ENCODE results near the gene LHX4.

LHX4 gene

GRCh38 chr1:180282401-180283044 lies 52.5 kb downstream of the LHX4 start:
- TF ChIP-seq CTCF (IDR thresholded peaks at IDR 0.05; ENCODE audit: low read depth, low read length): no peak
- H3K4me3 ChIP-seq (ENCODE audit: low read depth, low read length): no peak overlapping the region

GRCh38 chr1:180283098-180283497 lies 53.0 kb downstream of the LHX4 start:
- no peak overlapping the region for H3K4me3 ChIP-seq (ENCODE audit: low read depth, low read length)
- no peak for TF ChIP-seq CTCF (IDR thresholded peaks at IDR 0.05; ENCODE audit: low read depth, low read length)

- TF ChIP-seq CTCF (IDR thresholded peaks at IDR 0.05; ENCODE audit: low read depth, low read length): no peak
- no peak overlapping the region for H3K4me3 ChIP-seq (ENCODE audit: low read depth, low read length)
Observed at GRCh38 chr1:180286417-180286816, 56.4 kb downstream of the LHX4 start.

- H3K4me3 ChIP-seq (ENCODE audit: low read depth, low read length): no peak overlapping the region
- TF ChIP-seq CTCF (IDR thresholded peaks at IDR 0.05; ENCODE audit: low read depth, low read length): no peak
Observed at GRCh38 chr1:180287988-180288705, 58.1 kb downstream of the LHX4 start.

- H3K4me3 ChIP-seq (ENCODE audit: low read depth, low read length): no peak overlapping the region
- no peak for TF ChIP-seq CTCF (IDR thresholded peaks at IDR 0.05; ENCODE audit: low read depth, low read length)
Observed at GRCh38 chr1:180288940-180289339, 58.9 kb downstream of the LHX4 start.

GRCh38 chr1:180290265-180291001 lies 60.4 kb downstream of the LHX4 start:
- no peak overlapping the region for H3K4me3 ChIP-seq (ENCODE audit: low read depth, low read length)
- TF ChIP-seq CTCF (IDR thresholded peaks at IDR 0.05; ENCODE audit: low read depth, low read length): no peak

GRCh38 chr1:180291004-180291403 lies 60.9 kb downstream of the LHX4 start:
- no peak overlapping the region for H3K4me3 ChIP-seq (ENCODE audit: low read depth, low read length)
- TF ChIP-seq CTCF (IDR thresholded peaks at IDR 0.05; ENCODE audit: low read depth, low read length): no peak
